SK-N-SH treated with all-trans-retinoic acid at 6 μM for 48 hours (cell line): ENCODE results near the gene RNFT2.

ENCODE experiments used
- ATAC-seq: fragments of 200-7000 bp; cut with Tn5 transposase; 3 replicates; pipeline ENCODE4 v1.9.1; 2020; ENCODE audit warnings: mild to moderate bottlenecking, moderate library complexity
- ARNTL ChIP-seq: fragments of 450-650 bp; formaldehyde crosslinking; IDR thresholded peaks from 2 replicates; pipeline ENCODE4 v1.5.0; 2020; ENCODE audit warnings: low read depth, mild to moderate bottlenecking, moderate library complexity, borderline replicate concordance
- BACH2 ChIP-seq: fragments of 250-450 bp; sonication (Bioruptor Pico); IDR thresholded peaks from 2 replicates; pipeline ENCODE4 v1.9.0; 2021; ENCODE audit warnings: mild to moderate bottlenecking, borderline replicate concordance
- CSDC2 ChIP-seq: fragments of 250-450 bp; sonication (Bioruptor Pico); IDR thresholded peaks from 2 replicates; pipeline ENCODE4 v1.5.0; 2020; ENCODE audit warnings: mild to moderate bottlenecking, moderate library complexity
- ESRRG ChIP-seq: fragments of 250-450 bp; sonication (Bioruptor Pico); IDR thresholded peaks from 2 replicates; pipeline ENCODE4 v1.6.1; 2021; ENCODE audit warnings: mild to moderate bottlenecking
- ISL1 ChIP-seq: fragments of 250-450 bp; sonication (Bioruptor Pico); IDR thresholded peaks from 2 replicates; pipeline ENCODE4 v2.1.2; 2022; ENCODE audit warnings: mild to moderate bottlenecking, moderate library complexity
- OSR1 ChIP-seq: fragments of 250-450 bp; sonication (Bioruptor Pico); IDR thresholded peaks from 2 replicates; pipeline ENCODE4 v1.8.0; 2022; ENCODE audit warnings: moderate library complexity, mild to moderate bottlenecking, inconsistent platforms
- RARB ChIP-seq: fragments of 250-450 bp; sonication (Bioruptor Pico); IDR thresholded peaks from 2 replicates; pipeline ENCODE4 v1.8.0; 2021; ENCODE audit warnings: mild to moderate bottlenecking, moderate library complexity
- SNAI2 ChIP-seq: fragments of 250-450 bp; sonication (Bioruptor Pico); IDR thresholded peaks from 2 replicates; pipeline ENCODE4 v1.5.0; 2020; ENCODE audit warnings: mild to moderate bottlenecking, moderate library complexity
- TCF4 ChIP-seq: fragments of 250-450 bp; sonication (Bioruptor Pico); IDR thresholded peaks from 2 replicates; pipeline ENCODE4 v1.8.0; 2021; ENCODE audit warnings: mild to moderate bottlenecking, moderate library complexity, borderline replicate concordance
- TOX ChIP-seq: fragments of 250-450 bp; sonication (Bioruptor Pico); IDR thresholded peaks from 2 replicates; pipeline ENCODE4 v1.8.0; 2021; ENCODE audit warnings: mild to moderate bottlenecking, moderate library complexity, borderline replicate concordance
- ZC3H10 ChIP-seq: fragments of 250-450 bp; sonication (Bioruptor Pico); IDR thresholded peaks from 2 replicates; pipeline ENCODE4 v1.5.1; 2021; ENCODE audit warnings: mild to moderate bottlenecking, moderate library complexity
- ZFP3 ChIP-seq: fragments of 250-450 bp; sonication (Bioruptor Pico); IDR thresholded peaks from 2 replicates; pipeline ENCODE4 v1.5.0; 2020; ENCODE audit warnings: mild to moderate bottlenecking, moderate library complexity
- ZFP30 ChIP-seq: fragments of 450-650 bp; formaldehyde crosslinking; IDR thresholded peaks from 2 replicates; pipeline ENCODE4 v1.5.0; 2022; ENCODE audit warnings: mild to moderate bottlenecking, moderate library complexity
- ZNF565 ChIP-seq: fragments of 450-650 bp; formaldehyde crosslinking; conservative IDR thresholded peaks from 2 replicates; pipeline ENCODE4 v1.5.0; 2020; ENCODE audit warnings: low read depth, mild to moderate bottlenecking, moderate library complexity
- ZNF70 ChIP-seq: fragments of 450-650 bp; formaldehyde crosslinking; IDR thresholded peaks from 2 replicates; pipeline ENCODE4 v1.5.0; 2020; ENCODE audit warnings: mild to moderate bottlenecking, moderate library complexity
- ZNF8 ChIP-seq: fragments of 450-650 bp; formaldehyde crosslinking; IDR thresholded peaks from 2 replicates; pipeline ENCODE4 v1.5.0; 2020; ENCODE audit warnings: mild to moderate bottlenecking, moderate library complexity
- TF ChIP-seq, protein P1 (sequence below): fragments of 250-450 bp; sonication (Bioruptor Pico); IDR thresholded peaks from 2 replicates; pipeline ENCODE4 v1.8.0; 2021; ENCODE audit warnings: low read depth, mild to moderate bottlenecking, moderate library complexity, borderline replicate concordance
- TF ChIP-seq, protein P2 (sequence below): fragments of 250-450 bp; sonication (Bioruptor Pico); IDR thresholded peaks from 2 replicates; pipeline ENCODE4 v1.5.0; 2020; ENCODE audit warnings: mild to moderate bottlenecking, moderate library complexity
- TF ChIP-seq, protein P3 (sequence below): fragments of 250-450 bp; sonication (Bioruptor Pico); IDR thresholded peaks from 2 replicates; pipeline ENCODE4 v1.5.1; 2021; ENCODE audit warnings: mild to moderate bottlenecking, moderate library complexity
- TF ChIP-seq, protein P4 (sequence below): fragments of 250-450 bp; sonication (Bioruptor Pico); IDR thresholded peaks from 2 replicates; pipeline ENCODE4 v1.5.1; 2020; ENCODE audit warnings: low read depth, mild to moderate bottlenecking, moderate library complexity

Gene RNFT2

DNA sequence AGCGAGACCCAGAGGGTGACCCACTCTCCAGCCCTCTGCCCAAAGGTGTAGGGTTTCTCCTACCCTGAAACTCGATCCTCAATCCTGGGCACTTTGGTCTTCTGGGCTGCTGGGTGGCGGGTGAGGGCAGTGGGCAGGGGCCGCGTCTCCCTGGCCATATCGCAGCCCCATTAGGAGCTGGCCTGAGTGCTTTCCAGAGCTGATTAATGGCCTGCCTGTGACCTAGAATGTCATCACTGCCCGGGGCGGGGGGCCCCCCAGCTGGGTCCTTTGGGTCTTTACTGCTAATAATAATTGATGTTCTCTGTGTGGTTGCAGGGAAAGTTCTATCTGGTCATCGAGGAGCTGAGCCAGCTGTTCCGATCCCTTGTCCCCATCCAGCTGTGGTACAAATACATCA is 95.4 kb downstream of the RNFT2 start:
- no peak for TF ChIP-seq TOX (CRISPR knock-in tag)
- TF ChIP-seq SNAI2 = no peak
- no peak for TF ChIP-seq CSDC2
- no peak for TF ChIP-seq ZFP30 (CRISPR knock-in tag)
- TF ChIP-seq ZNF70 (CRISPR knock-in tag) = no peak
- TF ChIP-seq, protein P1, sequence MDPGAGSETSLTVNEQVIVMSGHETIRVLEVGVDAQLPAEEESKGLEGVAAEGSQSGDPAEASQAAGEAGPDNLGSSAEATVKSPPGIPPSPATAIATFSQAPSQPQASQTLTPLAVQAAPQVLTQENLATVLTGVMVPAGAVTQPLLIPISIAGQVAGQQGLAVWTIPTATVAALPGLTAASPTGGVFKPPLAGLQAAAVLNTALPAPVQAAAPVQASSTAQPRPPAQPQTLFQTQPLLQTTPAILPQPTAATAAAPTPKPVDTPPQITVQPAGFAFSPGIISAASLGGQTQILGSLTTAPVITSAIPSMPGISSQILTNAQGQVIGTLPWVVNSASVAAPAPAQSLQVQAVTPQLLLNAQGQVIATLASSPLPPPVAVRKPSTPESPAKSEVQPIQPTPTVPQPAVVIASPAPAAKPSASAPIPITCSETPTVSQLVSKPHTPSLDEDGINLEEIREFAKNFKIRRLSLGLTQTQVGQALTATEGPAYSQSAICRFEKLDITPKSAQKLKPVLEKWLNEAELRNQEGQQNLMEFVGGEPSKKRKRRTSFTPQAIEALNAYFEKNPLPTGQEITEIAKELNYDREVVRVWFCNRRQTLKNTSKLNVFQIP = no peak
- TF ChIP-seq ARNTL (CRISPR knock-in tag) = no peak
- no peak for TF ChIP-seq OSR1
- TF ChIP-seq, all 23 proteins: peak for 0
- no peak for ATAC-seq

DNA sequence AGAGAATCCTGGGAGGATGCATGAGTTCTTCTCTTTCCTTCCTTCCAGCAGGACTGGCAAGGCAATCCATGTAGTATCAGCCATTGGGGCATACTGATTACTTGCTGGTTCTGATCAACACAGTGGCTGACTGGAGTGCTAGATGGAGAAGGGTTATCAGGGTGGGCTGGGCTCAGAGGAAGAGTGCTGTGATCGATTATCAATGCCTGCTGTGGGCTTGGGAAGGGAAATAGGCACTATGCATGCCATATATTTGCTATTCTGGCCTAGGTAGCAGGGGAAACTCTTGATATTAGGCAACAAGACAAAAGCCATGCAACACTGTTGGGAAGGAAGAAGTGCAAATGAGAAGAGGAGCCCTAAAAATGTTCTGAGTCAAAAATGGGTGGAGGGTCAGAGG is 97.4 kb downstream of the RNFT2 start:
- ATAC-seq = no peak
- TF ChIP-seq ZFP30 (CRISPR knock-in tag) = no peak
- TF ChIP-seq ZC3H10 (CRISPR knock-in tag) = no peak
- TF ChIP-seq ZNF565 = no peak
- TF ChIP-seq, protein P2, sequence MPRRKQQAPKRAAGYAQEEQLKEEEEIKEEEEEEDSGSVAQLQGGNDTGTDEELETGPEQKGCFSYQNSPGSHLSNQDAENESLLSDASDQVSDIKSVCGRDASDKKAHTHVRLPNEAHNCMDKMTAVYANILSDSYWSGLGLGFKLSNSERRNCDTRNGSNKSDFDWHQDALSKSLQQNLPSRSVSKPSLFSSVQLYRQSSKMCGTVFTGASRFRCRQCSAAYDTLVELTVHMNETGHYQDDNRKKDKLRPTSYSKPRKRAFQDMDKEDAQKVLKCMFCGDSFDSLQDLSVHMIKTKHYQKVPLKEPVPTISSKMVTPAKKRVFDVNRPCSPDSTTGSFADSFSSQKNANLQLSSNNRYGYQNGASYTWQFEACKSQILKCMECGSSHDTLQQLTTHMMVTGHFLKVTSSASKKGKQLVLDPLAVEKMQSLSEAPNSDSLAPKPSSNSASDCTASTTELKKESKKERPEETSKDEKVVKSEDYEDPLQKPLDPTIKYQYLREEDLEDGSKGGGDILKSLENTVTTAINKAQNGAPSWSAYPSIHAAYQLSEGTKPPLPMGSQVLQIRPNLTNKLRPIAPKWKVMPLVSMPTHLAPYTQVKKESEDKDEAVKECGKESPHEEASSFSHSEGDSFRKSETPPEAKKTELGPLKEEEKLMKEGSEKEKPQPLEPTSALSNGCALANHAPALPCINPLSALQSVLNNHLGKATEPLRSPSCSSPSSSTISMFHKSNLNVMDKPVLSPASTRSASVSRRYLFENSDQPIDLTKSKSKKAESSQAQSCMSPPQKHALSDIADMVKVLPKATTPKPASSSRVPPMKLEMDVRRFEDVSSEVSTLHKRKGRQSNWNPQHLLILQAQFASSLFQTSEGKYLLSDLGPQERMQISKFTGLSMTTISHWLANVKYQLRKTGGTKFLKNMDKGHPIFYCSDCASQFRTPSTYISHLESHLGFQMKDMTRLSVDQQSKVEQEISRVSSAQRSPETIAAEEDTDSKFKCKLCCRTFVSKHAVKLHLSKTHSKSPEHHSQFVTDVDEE (CRISPR knock-in tag) = no peak
- no peak for TF ChIP-seq BACH2
- no peak for TF ChIP-seq ESRRG (CRISPR knock-in tag)
- TF ChIP-seq, protein P3, sequence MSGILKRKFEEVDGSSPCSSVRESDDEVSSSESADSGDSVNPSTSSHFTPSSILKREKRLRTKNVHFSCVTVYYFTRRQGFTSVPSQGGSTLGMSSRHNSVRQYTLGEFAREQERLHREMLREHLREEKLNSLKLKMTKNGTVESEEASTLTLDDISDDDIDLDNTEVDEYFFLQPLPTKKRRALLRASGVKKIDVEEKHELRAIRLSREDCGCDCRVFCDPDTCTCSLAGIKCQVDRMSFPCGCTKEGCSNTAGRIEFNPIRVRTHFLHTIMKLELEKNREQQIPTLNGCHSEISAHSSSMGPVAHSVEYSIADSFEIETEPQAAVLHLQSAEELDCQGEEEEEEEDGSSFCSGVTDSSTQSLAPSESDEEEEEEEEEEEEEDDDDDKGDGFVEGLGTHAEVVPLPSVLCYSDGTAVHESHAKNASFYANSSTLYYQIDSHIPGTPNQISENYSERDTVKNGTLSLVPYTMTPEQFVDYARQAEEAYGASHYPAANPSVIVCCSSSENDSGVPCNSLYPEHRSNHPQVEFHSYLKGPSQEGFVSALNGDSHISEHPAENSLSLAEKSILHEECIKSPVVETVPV (CRISPR knock-in tag) = no peak
- TF ChIP-seq ARNTL (CRISPR knock-in tag) = no peak
- TF ChIP-seq OSR1 = no peak
- no peak for TF ChIP-seq RARB (CRISPR knock-in tag)
- TF ChIP-seq ISL1 (CRISPR knock-in tag) = no peak
- TF ChIP-seq TOX (CRISPR knock-in tag) = no peak
- TF ChIP-seq SNAI2 = no peak
- TF ChIP-seq ZNF8 (CRISPR knock-in tag) = no peak
- TF ChIP-seq ZNF70 (CRISPR knock-in tag) = no peak

DNA sequence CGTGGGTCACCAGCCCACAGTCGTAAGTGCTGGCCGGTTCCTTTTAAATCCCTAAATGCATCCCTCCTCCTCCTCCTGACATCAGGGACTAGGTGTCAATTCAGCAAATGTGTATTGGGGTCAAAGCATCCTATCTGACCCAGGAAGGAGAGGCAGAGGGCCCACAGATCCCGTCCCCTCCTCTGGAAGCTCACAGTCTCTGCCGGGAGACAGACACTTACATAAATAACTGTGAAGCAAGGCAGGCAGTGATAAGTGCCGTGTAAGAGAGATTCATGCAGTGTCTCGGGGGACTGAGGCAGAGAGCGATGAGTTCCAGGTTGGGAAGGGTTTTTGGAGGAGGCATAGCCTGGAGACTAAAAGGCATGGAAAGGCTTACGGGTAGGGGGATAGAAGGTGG is 99.0 kb downstream of the RNFT2 start:
- TF ChIP-seq TOX (CRISPR knock-in tag) (no peak), TCF4 (no peak), ISL1 (CRISPR knock-in tag) (no peak), ZNF8 (CRISPR knock-in tag) (no peak), OSR1 (no peak), ZNF565 (no peak), ARNTL (CRISPR knock-in tag) (no peak), ZFP3 (no peak), RARB (CRISPR knock-in tag) (no peak), BACH2 (no peak), ZC3H10 (CRISPR knock-in tag) (no peak), ZNF70 (CRISPR knock-in tag) (no peak), CSDC2 (no peak)
- TF ChIP-seq, protein P2 (CRISPR knock-in tag) = no peak
- TF ChIP-seq, protein P1 = no peak
- TF ChIP-seq, protein P4, sequence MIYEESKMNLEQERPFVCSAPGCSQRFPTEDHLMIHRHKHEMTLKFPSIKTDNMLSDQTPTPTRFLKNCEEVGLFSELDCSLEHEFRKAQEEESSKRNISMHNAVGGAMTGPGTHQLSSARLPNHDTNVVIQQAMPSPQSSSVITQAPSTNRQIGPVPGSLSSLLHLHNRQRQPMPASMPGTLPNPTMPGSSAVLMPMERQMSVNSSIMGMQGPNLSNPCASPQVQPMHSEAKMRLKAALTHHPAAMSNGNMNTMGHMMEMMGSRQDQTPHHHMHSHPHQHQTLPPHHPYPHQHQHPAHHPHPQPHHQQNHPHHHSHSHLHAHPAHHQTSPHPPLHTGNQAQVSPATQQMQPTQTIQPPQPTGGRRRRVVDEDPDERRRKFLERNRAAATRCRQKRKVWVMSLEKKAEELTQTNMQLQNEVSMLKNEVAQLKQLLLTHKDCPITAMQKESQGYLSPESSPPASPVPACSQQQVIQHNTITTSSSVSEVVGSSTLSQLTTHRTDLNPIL (CRISPR knock-in tag) = no peak
- TF ChIP-seq, protein P3 (CRISPR knock-in tag) = no peak

More for the DNA sequence above, 99.0 kb downstream of the RNFT2 start:
- ATAC-seq = no peak
